CD4-positive, alpha-beta T cell treated with Interleukin-10 for 1 hour (primary cell): ENCODE data around the gene ZNF446.
"Not testable (repeated sequence)": the region's sequence is repeated elsewhere in the genome, so short reads cannot be mapped to it uniquely, and the experiment has no call there.

Experiments
- DNase-seq: peaks from one replicate; pipeline ENCODE4 v3.0.0-alpha.2; 2020

ZNF446 gene

GRCh38 chr19:58475714-58476497 is at the start of gene ZNF446:
TSS of gene ZNF446 (plus strand) at chr19:58476352. CDS start at chr19:58477219, 867 bp downstream.
- peak; percentile 97 for DNase-seq

GRCh38 chr19:58428617-58429016 is 47.5 kb upstream of the ZNF446 start:
- no peak for DNase-seq

DNA sequence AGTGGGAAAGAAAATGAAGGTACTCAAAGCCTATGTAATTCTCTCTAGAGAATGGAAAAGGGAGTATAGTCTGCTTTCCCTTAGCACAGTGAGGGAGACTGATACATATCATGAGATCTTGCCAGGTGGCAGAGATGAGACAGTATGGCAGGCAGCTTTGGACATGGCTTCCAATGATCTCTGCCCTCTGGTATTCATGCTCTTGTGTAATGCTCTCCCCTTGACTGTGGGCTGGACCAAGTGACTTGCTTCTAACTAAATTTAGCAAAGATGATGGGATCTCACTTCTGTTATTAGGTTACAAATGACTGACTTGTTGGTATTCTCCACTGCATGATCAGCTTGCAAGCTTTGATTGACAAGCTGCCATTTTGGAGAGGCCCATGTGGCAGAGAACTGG is 46.4 kb upstream of the ZNF446 start:
- DNase-seq, result no peak

DNA sequence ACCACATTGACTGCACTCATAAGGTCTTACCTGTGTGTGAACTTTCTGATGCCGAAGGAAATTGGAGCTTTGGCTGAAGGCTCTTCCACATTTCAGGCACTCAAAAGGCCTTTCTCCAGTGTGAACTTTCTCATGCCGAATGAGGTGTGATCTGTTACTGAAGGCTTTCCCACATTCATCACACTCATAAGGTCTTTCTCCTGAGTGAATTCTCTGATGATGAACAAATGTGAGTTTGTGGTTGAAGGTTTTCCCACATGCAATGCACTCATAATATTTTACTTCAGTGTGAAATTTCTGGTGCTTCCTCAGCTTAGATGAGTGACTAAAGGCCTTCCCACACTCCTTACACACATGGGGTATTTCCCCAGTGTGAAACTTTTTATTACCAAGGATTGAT is 41.9 kb upstream of the ZNF446 start:
- no peak for DNase-seq

DNA sequence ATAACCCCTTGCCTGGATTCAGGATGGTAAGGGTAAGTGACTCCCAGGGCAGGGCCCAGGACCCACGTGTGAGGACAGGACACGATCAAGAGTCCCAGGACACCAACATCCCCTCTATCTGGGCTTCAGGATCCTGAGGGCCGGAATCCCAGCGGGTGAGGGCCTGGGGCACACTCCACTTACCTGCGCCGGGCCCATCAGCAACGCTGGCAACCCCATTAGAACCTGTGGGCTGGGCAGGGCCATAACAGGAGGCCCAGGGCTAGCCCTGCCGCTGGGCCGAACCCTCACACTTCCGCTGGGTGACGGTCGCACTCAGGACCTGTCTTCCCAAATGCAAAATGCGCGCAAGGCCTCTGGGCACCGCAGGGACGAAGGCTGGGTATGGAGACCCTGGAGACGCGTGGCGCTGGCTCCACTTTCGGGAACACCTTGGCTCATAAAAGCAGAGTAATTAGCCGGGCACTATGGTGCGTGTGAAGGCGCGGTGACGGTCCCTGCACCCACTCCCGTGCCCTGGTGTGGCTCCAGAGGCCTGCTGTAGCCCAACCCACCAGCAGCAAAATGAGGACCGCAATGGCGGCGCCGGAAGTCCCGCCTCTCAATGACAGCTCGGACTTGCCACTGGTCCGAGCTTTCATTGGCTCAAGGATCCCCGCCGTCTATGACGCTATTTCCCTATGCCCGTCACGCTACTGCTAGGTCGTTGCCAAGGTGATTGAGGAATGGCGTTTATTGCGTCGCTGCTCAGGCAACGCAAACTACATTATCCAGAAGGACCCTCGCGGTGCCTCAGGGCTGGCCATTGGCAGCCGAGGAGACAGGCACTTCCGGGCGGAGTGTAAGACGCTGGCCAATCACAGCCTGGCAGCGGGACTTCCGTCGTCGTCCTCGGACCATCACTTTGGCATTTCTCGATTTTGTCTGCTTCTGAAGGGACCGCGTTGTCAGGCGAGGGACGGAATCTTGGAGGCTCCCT is 36.3 kb upstream of the ZNF446 start, which contains the start of gene ZNF132:
Gene ZNF132 (minus strand): TSS at position 578 of the 979 bp plus-strand sequence. CDS start 332 bp downstream, at position 246.
- peak; percentile 99 for DNase-seq

DNA sequence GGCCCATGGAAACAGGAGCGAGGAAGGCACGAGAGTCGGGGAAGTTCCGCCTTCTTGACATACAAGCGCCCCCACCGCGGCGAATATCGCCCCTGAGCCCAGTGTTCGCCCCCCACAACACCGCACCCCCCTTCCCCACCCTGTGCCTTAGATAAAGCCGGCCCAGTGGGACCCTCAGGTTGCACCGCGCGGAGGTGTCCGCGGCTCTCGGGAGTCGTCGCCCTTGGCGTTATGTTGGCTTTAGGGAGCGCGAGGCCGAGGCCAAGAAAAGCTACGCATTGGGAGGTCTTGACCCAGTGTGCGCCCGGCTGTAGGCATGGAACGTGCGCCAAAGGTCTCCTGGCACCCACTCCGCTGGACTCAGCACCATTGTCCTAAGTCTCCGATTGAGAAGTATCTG is 35.6 kb upstream of the ZNF446 start:
- no peak for DNase-seq

GRCh38 chr19:58442986-58443385 is 33.2 kb upstream of the ZNF446 start:
- DNase-seq, result peak; percentile 2

GRCh38 chr19:58448860-58449259 is 27.3 kb upstream of the ZNF446 start:
- not testable (repeated sequence) for DNase-seq

DNA sequence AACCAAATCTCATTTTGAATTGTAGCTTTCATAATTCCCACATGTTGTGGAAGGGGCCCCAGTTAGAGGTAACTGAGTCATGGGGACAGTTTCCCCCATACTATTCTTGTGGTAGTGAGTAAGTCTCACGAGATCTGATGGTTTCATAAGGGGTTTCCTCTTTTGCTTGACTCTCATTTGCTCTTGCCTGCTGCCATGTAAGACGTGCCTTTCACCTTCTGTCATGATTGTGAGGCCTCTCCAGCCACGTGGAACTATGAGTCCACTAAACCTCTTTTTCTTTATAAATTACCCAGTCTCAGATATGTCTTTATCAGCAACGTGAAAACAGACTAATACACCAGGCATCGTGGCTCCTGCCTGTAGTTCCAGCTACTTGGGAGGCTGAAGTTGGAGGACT is 26.2 kb upstream of the ZNF446 start:
- not testable (repeated sequence) for DNase-seq

GRCh38 chr19:58450856-58451357 is 25.2 kb upstream of the ZNF446 start:
- peak; percentile 10 for DNase-seq

GRCh38 chr19:58451358-58452101 is 24.6 kb upstream of the ZNF446 start, which contains the start of gene ZNF324B:
TSS of gene ZNF324B (plus strand) at chr19:58451622. CDS start at chr19:58453702, 2,080 bp downstream.
- peak; percentile 98 for DNase-seq

DNA sequence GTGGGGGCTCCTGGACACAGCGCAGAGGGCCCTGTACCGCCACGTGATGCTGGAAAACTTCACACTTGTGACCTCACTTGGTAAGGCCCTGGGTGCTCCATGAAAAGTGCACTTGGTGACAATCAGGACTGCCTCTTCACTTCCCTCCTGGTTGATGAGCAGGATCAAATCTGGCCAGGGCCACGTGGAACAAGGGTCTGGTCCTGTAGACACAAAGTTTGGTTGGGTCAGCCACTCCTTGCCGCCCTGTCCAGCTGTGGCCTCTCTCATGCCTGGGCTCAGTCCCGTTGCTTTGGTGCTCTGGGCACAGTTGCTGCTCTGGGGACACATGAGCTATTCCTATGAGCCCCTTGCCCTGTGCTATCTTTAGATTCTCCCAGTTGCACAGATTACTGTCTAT is 22.4 kb upstream of the ZNF446 start:
- DNase-seq, result no peak

GRCh38 chr19:58455306-58455705 is 20.8 kb upstream of the ZNF446 start:
- no peak for DNase-seq

DNA sequence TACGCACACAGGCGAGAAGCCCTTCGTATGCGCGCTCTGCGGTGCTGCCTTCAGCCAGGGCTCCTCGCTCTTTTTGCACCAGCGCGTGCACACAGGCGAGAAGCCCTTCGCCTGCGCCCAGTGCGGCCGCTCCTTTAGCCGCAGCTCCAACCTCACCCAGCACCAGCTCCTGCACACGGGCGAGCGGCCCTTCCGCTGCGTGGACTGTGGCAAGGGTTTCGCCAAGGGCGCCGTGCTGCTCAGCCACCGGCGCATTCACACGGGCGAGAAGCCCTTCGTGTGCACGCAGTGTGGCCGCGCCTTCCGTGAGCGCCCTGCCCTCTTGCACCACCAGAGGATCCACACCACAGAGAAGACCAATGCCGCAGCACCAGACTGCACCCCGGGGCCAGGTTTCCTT is 20.0 kb upstream of the ZNF446 start:
- DNase-seq, result no peak

- no peak for DNase-seq
These were observed 16.1 kb upstream of the ZNF446 start for GRCh38 chr19:58460039-58460438.

GRCh38 chr19:58466089-58466759 is 9.9 kb upstream of the ZNF446 start:
- no peak for DNase-seq

DNA sequence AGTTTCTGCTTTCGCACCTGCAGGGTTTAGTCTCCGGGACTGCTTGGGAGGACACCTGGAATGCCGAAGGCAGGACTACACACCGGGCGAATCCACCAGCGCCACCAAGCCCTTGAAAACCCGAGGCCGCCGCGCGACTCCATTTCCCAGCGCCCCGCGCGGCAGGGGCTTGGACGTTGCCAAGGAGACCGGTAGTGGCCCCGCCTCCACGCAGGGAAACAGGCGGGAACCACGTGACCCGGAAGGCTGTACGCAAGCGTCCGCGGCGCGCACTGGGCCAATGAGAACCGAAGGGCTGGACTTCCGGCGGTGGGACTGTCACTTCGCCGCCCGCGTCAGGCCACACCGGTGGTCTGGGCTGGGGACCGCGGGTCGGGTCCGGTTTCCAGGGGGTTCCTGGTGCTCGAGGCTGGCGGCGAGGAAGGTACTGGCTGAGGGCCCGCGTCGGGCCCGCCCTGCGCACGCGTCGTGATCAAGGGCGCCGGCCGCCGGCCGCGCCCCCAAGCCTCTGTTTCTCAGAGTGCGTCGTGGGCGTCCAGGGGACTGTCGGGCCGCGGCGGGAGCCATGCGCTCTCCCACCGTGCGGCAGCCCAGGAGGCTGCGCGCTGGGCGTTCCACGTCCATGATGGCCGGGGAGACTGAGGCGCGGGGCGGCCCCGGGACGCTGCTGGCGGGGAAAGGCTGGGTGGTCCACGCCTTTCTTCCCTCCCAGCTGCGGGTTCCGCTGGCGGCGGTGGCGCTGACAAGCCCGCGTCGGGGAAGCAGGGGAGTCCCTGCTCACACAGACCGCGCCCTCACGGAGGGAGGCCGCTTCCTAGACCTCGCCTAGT is 9.2 kb upstream of the ZNF446 start, which contains the start of gene ZNF324:
Gene ZNF324 (plus strand): TSS at position 321 of the 830 bp plus-strand sequence. CDS start 2,106 bp downstream, outside the sequence.
- DNase-seq, result peak; percentile 96

GRCh38 chr19:58468216-58468839 is 7.8 kb upstream of the ZNF446 start:
- no peak for DNase-seq

DNA sequence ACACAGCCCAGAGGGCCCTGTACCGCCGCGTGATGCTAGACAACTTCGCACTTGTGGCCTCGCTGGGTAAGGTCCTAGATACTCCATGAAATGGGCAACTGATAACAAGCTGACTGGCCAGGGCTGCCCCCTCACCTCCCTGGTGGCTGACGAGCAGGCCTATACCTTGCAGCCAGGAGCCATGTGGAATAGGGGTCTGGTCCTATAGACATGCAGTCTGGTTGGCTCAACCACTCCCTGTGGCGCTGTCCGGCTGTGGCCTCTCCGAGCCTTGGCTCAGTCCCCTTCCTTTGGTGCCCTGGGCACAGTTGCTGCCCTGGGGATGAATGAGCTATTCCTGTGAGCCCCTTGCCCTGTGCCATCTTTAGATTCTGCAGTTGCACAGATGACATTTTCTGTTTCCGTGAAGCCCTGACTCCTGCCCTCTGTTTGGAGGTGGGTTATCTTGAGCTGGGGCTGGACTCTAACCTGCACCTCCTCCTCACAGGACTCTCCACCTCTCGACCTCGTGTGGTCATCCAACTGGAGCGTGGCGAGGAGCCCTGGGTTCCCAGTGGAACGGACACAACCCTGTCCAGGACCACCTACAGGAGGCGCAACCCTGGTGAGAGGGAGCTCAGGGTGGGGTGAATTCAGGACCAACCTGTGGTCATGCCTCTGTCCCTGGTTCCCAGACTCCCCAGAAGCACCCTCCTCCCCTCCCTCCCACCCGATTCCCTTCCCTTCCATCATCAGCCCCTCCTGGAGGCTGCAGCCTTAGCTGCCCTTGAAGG is 6.7 kb upstream of the ZNF446 start:
- no peak for DNase-seq
